MV-4-11 (cell line): ENCODE results near the gene CNNM1.

Experiments used
- DNase-seq: peaks from one replicate; lab custom pipeline; 2025; lab: John Stamatoyannopoulos, UW

Gene CNNM1

GRCh38 chr10:99329304-99329553 lies at the start of gene CNNM1:
Gene CNNM1, plus strand, starts transcription at chr10:99329356. Its CDS starts 32 bp downstream, at chr10:99329388.
- no peak for DNase-seq

GRCh38 chr10:99279626-99280111 lies 49.5 kb upstream of the CNNM1 start:
- DNase-seq: no peak

- no peak for DNase-seq
Observed at GRCh38 chr10:99280472-99280871, 48.7 kb upstream of the CNNM1 start.

DNA sequence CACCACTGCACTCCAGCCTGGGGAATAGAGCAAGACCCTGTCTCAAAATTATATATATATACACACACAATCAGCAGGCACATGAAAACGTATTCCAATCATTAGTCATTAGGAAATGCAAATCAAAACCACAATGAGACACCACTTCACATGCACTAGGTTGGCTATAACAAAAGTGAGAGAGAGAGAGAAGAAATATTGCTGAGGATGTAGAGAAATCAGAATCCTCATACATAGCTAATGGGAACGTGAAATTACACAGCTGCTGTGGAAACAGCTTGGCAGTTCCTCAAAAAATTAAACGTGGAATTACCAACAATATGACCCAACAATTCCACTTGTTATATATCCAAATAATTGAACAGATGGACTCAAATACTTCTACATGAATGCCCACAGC lies 43.3 kb upstream of the CNNM1 start:
- no peak for DNase-seq

GRCh38 chr10:99290306-99290705 lies 38.9 kb upstream of the CNNM1 start:
- DNase-seq: no peak

DNA sequence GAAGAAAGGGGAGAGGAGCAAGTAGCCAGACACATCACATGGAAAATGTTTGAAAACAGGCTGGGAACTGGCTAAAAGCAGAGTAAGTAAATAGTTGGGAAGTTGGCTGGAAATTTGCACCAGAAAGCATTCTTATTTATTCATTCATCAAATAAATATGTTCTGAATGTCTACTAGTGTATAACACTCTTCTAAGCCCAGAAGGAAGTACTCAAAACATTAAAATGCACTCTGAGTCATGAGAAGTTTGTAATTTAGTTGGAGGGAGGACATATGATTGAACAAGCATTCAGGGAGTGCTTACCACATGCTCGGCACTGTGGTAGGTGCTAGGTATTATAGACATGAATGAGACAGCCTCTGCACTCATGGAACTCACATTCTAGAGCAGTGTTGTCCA lies 37.0 kb upstream of the CNNM1 start:
- DNase-seq: no peak

DNA sequence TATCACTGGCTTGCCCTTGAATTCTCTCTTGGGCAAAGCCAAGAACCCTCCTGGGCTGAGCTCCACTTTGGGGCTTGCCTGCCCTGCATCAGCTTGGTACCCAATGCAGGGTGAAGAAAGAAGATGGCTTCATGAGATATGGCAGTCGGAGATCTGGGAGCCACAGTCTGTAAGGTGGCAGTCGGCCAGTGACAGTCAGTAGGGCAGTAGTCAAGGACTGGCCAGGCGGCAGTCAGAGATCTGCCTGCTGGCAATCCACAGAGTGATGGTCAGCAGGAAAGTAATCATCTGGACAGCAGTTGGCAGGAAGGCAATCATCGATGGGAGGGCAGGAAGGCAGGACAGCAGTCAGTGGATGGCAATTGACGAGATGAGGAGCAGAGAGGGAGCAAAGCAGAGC lies 32.6 kb upstream of the CNNM1 start:
- DNase-seq: no peak

DNA sequence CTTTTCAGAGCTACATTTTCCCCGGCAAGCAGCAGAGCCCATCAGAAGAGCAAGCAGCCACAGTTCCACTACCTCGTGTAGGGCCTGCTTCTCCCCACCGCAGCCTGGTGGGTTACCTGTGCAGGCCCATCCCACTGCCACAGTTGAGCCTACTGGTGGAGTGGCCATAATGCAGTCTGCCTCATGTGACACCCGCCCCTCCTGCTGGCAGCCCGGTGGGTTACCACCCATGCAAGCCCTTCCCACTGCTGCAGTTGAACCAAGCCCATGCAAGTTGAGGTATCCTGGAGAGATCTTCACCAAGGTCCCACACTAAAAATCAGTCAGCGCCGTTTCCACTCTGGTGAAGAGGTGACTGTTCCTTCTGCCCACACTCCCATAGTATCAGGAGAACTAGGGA lies 32.1 kb upstream of the CNNM1 start:
- DNase-seq: no peak

- DNase-seq: no peak
Observed at GRCh38 chr10:99303899-99304861, 25.0 kb upstream of the CNNM1 start.

DNA sequence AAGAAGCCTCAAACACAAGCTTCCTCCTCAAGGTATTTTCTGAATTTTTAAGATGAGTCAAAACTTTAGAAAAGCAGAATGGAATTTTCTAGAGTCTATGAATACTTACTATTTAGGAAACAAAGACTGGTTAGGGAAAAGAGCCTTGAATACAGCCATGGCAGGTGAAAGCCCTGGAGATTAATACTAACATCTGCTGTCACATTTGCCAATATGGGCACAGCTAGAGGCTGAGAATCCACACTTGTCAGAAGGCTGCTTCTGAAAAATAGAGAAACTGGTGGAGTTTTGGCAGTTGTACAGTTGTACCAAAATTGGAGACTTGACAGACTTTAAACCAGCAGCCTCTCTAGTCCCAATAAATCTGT lies 24.3 kb upstream of the CNNM1 start:
- no peak for DNase-seq

DNA sequence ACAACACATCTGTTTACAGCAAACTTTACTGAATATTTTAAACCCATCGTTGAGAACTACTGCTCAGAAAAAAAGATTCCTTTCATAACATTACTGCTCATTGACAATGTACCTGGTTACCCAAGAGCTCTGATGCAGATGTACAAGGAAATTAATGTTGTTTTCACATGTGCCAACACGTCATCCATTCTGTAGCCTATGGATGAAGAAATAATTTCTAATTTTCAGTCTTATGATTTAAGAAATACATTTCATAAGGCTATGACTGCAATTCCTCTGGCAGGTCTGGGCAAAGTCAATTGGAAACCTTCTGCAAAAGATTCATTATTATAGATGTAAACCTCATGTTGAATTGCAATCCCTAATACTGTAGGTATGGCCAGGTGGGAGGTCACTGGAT lies 16.7 kb upstream of the CNNM1 start:
- no peak for DNase-seq

DNA sequence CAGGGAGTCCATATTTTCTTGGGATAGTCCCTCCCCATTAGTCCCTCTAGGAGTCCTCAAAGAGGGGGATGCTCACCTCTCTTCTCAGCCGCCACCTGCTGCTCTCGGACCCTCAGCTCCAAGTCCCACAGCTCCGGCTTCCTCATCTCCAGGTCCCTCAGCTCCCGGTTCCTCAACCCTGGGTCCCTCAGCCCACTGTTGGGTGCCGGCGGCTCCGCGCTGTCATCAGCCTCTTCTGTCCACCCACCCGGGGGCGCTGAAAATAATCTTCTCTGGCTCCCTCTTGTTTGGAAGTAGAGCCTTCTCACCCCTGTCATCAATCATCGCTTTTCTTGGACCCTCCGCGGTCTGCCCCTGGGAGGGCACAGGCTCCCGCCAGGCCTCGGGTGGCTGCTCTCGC lies 13.3 kb upstream of the CNNM1 start:
- no peak for DNase-seq

DNA sequence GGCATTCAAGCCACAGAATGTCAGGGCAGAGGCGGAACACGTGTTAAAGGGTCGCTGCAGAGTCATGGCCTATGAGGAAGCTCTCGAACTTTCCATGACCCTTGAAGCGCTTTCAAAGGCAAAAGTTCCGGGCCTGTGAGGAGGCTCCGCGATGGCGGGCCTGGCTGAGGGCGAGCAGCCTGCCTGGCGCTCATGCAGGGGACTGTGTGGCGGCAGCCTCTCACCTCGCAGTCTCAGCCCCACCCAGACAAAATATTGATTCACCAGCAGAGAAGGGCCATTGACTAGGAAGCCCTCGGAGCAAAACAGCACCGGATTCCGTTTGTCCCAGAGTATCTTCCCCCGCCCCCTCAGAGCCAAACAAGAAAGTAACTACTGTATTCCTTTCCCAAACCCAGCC lies 12.8 kb upstream of the CNNM1 start:
- DNase-seq: no peak

GRCh38 chr10:99318048-99318447 lies 11.1 kb upstream of the CNNM1 start:
- DNase-seq: no peak

GRCh38 chr10:99318475-99318874 lies 10.7 kb upstream of the CNNM1 start:
- DNase-seq: no peak

GRCh38 chr10:99325281-99325680 lies 3.9 kb upstream of the CNNM1 start:
- DNase-seq: no peak

DNA sequence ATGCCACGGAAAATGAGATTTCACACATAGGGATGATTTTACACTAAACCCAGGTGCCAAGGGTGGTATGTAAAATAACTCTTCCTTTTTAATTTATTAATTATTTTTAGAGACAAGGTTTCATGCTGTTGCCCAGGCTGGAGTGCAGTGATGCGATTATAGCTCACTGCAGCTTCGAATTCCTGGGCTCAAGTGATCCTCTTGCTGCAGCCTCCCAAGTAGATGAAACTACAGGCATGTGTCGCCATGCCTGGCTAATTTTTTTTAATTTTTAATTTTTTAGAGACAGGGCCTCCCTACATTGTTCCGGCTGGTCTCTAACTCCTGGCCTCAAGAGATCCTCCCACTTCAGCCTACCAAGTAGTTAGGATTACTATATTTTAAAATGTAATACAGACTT lies 2.3 kb upstream of the CNNM1 start:
- no peak for DNase-seq

GRCh38 chr10:99328579-99329303 lies 415 bp upstream of the CNNM1 start:
- no peak for DNase-seq

GRCh38 chr10:99329554-99330346 lies 594 bp downstream of the CNNM1 start:
- no peak for DNase-seq

DNA sequence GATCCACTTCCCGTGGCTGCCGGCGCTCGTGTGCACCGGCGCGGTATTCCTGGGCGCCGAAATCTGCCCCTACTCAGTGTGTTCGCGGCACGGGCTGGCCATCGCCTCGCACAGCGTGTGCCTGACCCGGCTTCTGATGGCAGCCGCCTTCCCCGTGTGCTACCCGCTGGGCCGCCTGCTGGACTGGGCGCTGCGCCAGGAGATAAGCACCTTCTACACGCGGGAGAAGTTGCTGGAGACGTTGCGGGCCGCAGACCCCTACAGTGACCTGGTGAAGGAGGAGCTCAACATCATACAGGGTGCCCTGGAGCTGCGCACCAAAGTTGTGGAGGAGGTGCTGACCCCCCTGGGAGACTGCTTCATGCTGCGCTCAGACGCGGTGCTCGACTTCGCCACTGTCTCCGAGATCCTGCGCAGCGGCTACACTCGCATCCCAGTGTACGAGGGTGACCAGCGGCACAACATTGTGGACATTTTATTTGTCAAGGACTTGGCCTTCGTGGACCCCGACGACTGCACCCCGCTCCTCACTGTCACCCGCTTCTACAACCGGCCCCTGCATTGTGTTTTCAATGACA lies 1.3 kb downstream of the CNNM1 start:
- DNase-seq: no peak

GRCh38 chr10:99331207-99331803 lies 2.1 kb downstream of the CNNM1 start:
- no peak for DNase-seq

DNA sequence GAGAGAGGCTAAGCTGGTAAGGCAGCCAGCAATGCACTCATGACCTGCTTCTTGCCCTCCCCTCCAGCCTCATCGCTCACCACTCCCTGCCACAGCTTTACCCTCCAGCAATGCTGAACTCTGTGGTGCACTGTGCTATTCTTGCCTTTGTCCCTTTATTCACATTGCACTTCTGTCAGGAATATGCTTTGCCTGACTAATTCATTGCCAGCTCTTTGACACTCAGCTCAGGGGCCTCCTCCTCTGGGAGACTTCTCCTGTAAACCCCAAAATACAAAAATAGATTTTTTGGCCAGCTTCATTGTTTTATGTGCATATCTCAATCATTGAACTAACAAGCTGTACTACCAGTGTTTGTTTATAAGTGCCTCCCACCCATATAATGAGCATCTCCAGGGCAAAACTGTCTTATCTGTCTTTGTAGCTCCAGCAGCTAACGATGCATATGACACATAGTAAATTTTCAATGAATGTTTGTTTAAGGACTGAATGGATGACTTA lies 8.2 kb downstream of the CNNM1 start:
- no peak for DNase-seq
